Measurements from ENCODE around the gene SPATS1.

Gene SPATS1

DNA sequence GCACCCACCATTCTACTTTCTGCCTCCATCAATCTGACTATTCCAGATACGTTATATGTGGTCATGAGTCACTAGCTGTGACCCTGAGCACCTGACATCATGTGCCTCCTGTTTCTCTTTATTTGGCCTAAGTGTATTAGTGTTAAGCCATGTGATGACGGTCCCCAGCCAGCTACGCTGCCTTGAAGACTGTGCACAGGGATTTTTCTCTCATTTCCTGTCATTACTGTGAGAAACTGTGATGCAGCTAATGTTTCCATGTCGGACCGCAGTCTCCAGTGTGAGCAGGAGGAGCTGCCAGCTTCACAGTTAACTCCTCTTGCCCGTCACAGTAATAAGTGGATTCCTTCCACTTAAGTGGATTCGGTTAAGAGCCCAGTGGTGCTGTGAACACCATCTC lies 9.9 kb upstream of the SPATS1 start:
- no peaks in the 10 kb centered on the region for H3K4me1 ChIP-seq (ENCODE audit: insufficient read depth, low read length)

DNA sequence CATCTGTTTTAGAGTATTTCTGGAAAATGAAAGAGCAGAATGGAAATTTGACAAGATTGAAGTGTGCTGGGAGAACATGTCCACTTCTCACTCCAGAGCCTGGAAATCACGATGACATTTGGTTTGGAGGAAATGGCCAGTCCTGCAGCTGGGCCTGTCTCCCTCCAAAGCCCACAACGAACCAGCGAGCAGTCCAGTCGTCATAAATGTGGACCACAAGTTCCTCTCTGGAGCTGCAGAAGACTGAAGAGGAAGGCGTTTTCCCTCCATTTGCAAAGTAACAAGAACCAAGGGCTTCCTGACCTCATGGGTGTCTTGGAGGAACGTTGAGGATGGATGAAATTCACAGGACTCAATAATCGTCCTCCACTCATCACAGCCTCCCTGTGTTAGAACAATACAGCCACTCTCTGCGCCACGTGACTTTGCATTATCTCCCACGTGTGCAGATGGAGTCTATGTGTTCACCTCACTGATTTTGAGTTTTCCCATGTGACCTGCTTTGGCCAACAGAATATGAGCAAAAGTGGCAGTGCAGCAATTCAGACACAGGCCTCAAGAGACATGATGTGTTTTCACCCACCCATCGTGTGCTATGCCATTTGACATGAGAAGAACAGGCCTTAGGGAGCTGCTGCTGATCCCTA lies 9.1 kb upstream of the SPATS1 start:
- Histone ChIP-seq H3K79me2 (ENCODE audit: insufficient read depth, low read length) (no peaks in the 10 kb centered on the region), H3K4me1 (ENCODE audit: insufficient read depth, low read length) (no peaks in the 10 kb centered on the region), H3K4me2 (ENCODE audit: insufficient read depth, low read length) (no peak overlapping the region), H3K9ac (ENCODE audit: low read depth, low read length) (no peak overlapping the region), H3K4me3 (ENCODE audit: low read depth in 1 of 2, low read length in 2 of 2) (no peak overlapping the region), H3K27me3 (ENCODE audit: insufficient read depth, low read length, poor library complexity) (peaks cover 18% of the 10 kb centered on the region), H3K27ac (ENCODE audit: low read length) (no peak overlapping the region), H2AFZ (ENCODE audit: low read depth, low read length) (no peak overlapping the region), H4K20me1 (ENCODE audit: insufficient read depth, low read length) (no peaks in the 10 kb centered on the region), H3K9me3 (ENCODE audit: insufficient read depth, low read length, severe bottlenecking) (no peaks in the 10 kb centered on the region), H3K36me3 (ENCODE audit: insufficient read depth, low read length) (no peaks in the 10 kb centered on the region)
- TF ChIP-seq, protein P1, sequence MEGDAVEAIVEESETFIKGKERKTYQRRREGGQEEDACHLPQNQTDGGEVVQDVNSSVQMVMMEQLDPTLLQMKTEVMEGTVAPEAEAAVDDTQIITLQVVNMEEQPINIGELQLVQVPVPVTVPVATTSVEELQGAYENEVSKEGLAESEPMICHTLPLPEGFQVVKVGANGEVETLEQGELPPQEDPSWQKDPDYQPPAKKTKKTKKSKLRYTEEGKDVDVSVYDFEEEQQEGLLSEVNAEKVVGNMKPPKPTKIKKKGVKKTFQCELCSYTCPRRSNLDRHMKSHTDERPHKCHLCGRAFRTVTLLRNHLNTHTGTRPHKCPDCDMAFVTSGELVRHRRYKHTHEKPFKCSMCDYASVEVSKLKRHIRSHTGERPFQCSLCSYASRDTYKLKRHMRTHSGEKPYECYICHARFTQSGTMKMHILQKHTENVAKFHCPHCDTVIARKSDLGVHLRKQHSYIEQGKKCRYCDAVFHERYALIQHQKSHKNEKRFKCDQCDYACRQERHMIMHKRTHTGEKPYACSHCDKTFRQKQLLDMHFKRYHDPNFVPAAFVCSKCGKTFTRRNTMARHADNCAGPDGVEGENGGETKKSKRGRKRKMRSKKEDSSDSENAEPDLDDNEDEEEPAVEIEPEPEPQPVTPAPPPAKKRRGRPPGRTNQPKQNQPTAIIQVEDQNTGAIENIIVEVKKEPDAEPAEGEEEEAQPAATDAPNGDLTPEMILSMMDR (IDR thresholded peaks at IDR 0.05; ENCODE audit: borderline replicate concordance, extremely low read depth, low read length, poor library complexity, severe bottlenecking): no peak
- no peak for TF ChIP-seq EZH2 (IDR thresholded peaks at IDR 0.05; ENCODE audit: borderline replicate concordance, low read depth, low read length, severe bottlenecking)
- ATAC-seq (ENCODE audit: insufficient read depth, low read depth) (no peak), DNase-seq (no peak)

More for the DNA sequence above, 9.9 kb upstream of the SPATS1 start:
- no peak for ATAC-seq (ENCODE audit: insufficient read depth, low read depth)
- Histone ChIP-seq H3K9me3 (ENCODE audit: insufficient read depth, low read length, severe bottlenecking) (no peaks in the 10 kb centered on the region), H3K27ac (ENCODE audit: low read length) (no peak overlapping the region), H3K9ac (ENCODE audit: low read depth, low read length) (no peak overlapping the region), H4K20me1 (ENCODE audit: insufficient read depth, low read length) (no peaks in the 10 kb centered on the region), H3K4me3 (ENCODE audit: low read depth in 1 of 2, low read length in 2 of 2) (no peak overlapping the region), H3K36me3 (ENCODE audit: insufficient read depth, low read length) (no peaks in the 10 kb centered on the region), H3K27me3 (ENCODE audit: insufficient read depth, low read length, poor library complexity) (peaks cover 17% of the 10 kb centered on the region), H3K79me2 (ENCODE audit: insufficient read depth, low read length) (no peaks in the 10 kb centered on the region), H3K4me2 (ENCODE audit: insufficient read depth, low read length) (no peak overlapping the region), H2AFZ (ENCODE audit: low read depth, low read length) (no peak overlapping the region)
- DNase-seq: no peak
- TF ChIP-seq EZH2 (IDR thresholded peaks at IDR 0.05; ENCODE audit: borderline replicate concordance, low read depth, low read length, severe bottlenecking): no peak
- TF ChIP-seq, protein P1 (IDR thresholded peaks at IDR 0.05; ENCODE audit: borderline replicate concordance, extremely low read depth, low read length, poor library complexity, severe bottlenecking): no peak

DNA sequence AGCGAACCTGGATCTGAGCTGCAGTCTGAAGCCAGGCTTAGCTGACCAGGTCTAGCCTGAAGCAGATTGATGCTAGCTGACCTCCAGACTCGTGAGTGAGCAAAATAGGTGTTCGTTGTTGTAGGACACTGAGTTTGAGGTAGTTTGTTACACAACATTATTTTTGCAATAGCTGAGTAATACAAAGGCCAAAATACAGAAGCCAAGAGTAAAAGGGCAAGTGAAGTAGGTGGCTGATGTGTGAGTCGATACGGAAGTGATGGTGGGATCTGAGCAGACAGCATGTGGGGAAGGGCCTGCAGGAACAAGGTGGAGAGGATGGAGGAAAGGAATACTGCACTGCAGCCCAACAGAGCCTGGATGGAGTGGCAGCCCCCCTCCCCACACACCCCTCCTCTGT lies 8.5 kb upstream of the SPATS1 start:
- H3K9ac ChIP-seq (ENCODE audit: low read depth, low read length): no peak overlapping the region
- H3K4me2 ChIP-seq (ENCODE audit: insufficient read depth, low read length): no peak overlapping the region
- H3K27me3 ChIP-seq (ENCODE audit: insufficient read depth, low read length, poor library complexity): peaks cover 15% of the 10 kb centered on the region
- H3K27ac ChIP-seq (ENCODE audit: low read length): no peak overlapping the region
- no peaks in the 10 kb centered on the region for H3K79me2 ChIP-seq (ENCODE audit: insufficient read depth, low read length)
- TF ChIP-seq, protein P1 (IDR thresholded peaks at IDR 0.05; ENCODE audit: borderline replicate concordance, extremely low read depth, low read length, poor library complexity, severe bottlenecking): no peak
- TF ChIP-seq EZH2 (IDR thresholded peaks at IDR 0.05; ENCODE audit: borderline replicate concordance, low read depth, low read length, severe bottlenecking): no peak
- H3K4me1 ChIP-seq (ENCODE audit: insufficient read depth, low read length): no peaks in the 10 kb centered on the region
- no peak overlapping the region for H2AFZ ChIP-seq (ENCODE audit: low read depth, low read length)
- no peaks in the 10 kb centered on the region for H4K20me1 ChIP-seq (ENCODE audit: insufficient read depth, low read length)
- DNase-seq (no peak), ATAC-seq (ENCODE audit: insufficient read depth, low read depth) (no peak)
- H3K9me3 ChIP-seq (ENCODE audit: insufficient read depth, low read length, severe bottlenecking): no peaks in the 10 kb centered on the region
- H3K36me3 ChIP-seq (ENCODE audit: insufficient read depth, low read length): no peaks in the 10 kb centered on the region
- H3K4me3 ChIP-seq (ENCODE audit: low read depth in 1 of 2, low read length in 2 of 2): no peak overlapping the region

Measured in DND-41 (cell line).